Kidney (tissue), 14 donors: ENCODE results near the gene IQCC. TPM values are rescaled to one million over a fixed set of nuclear protein-coding genes. Genes with fewer than 3 reads are reported as not detected.

Source experiments
- DNase-seq, 5 donors: peaks; one replicate each; pipeline ENCODE4 v3.0.0-alpha.2; 2013 to 2020
- FAIRE-seq: peaks from 2 replicates; lab custom pipeline; 2012; peaks lifted over from hg19 to GRCh38; lab: Jason Lieb, UNC
- H3K27ac ChIP-seq, 2 donors: one replicate each; pipeline ENCODE4 v1.7.0; 2013; ENCODE audit warnings: low read depth in 2 of 2, low read length in 2 of 2, inconsistent platforms in 1 of 2
- H3K27me3 ChIP-seq: one replicate; pipeline ENCODE4 v1.7.1; 2013; ENCODE audit warnings: low read length, inconsistent platforms; ENCODE audit not compliant: control insufficient read depth, insufficient read depth
- H3K36me3 ChIP-seq, 3 donors: one replicate each; pipeline versions ENCODE4 v1.7.0 to v1.7.1; 2013; ENCODE audit warnings: low read length in 3 of 3, control low read depth in 1 of 3, inconsistent platforms in 1 of 3; ENCODE audit not compliant: insufficient read depth in 3 of 3, control insufficient read depth in 2 of 3
- H3K4me1 ChIP-seq, 3 donors: one replicate each; pipeline versions ENCODE4 v1.7.0 to v1.7.1; 2013; ENCODE audit warnings: low read length in 3 of 3, inconsistent platforms in 1 of 3, low read depth in 1 of 3; ENCODE audit not compliant: control insufficient read depth in 2 of 3, insufficient read depth in 2 of 3
- H3K4me3 ChIP-seq, 3 donors: one replicate each; pipeline versions ENCODE4 v1.7.0 to v1.8.1; 2013; ENCODE audit warnings: low read length in 3 of 3, control low read depth in 1 of 3, inconsistent platforms in 1 of 3
- H3K9ac ChIP-seq, 3 donors: one replicate each; pipeline versions ENCODE4 v1.7.0 to v1.7.1; 2013; ENCODE audit warnings: low read length in 3 of 3, control low read depth in 1 of 3, inconsistent platforms in 1 of 3
- H3K9me3 ChIP-seq, 3 donors: one replicate each; pipeline versions ENCODE4 v1.7.0 to v1.7.1; 2013; ENCODE audit warnings: low read length in 3 of 3, control low read depth in 1 of 3, inconsistent platforms in 1 of 3; ENCODE audit not compliant: control insufficient read depth in 2 of 3, insufficient read depth in 1 of 3
- intact Hi-C: fragments of 100-400 bp; cut with DNase I; formaldehyde crosslinking; loops from one replicate; pipeline ENCODE4 v1.11.1; 2022
- polyA plus RNA-seq: library from polyadenylated mRNA; stranded (reverse); fragments of 350-450 nt; fragmentation: Illumina TruSeq; extraction: RNeasy Lipid Tissue Mini Kit (QIAGEN cat#74804); gene quantifications from one replicate; pipeline ENCODE4 v1.2.3, GENCODE V29; 2014; ENCODE audit warnings: low read depth, low replicate concordance; ENCODE audit not compliant: insufficient read depth
- total RNA-seq: library from RNA; stranded (reverse); fragmentation: NEBNext Ultra II Directional; extraction: Animal tissue kit (Norgen Biotek cat#: 25700); gene quantifications from one replicate; pipeline ENCODE4 v1.2.1, GENCODE V29; 2021
- TF ChIP-seq, protein P1 (sequence below): IDR thresholded peaks from 3 replicates; pipeline ENCODE4 v1.5.1; 2012; ENCODE audit warnings: mild to moderate bottlenecking, moderate library complexity, borderline replicate concordance; ENCODE audit not compliant: insufficient read depth; ENCODE audit errors: extremely low read depth
- donor health status: control.
- donor health status: control.
- donor health status: control.
- donor health status: control.
- donor health status: control.
- donor health status: DM: yes; HTN: yes; CAD: no.
- donor health status: Normal renal cell carcinoma (clear cell type).

IQCC gene
- total and polyA plus RNA-seq, 2 donors from 2014 or later = 3.4 to 3.5 TPM

DNA sequence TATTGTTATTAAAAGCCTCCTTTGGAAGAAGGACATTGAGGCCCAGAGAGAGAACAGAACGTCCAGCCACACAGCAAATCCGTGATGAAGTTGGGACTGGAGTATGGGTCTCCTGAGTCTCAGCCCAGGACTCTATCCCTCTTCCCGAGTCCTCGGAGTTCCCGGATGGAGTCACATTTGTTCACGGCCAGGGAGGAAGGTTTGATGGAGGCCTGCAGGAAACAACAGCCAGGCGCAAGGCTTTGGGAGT lies 26.4 kb upstream of the IQCC start:
- Histone ChIP-seq H3K36me3 (peaks cover 0 to 15% (median 3%) of the 10 kb centered on the region in 3 donors), H3K4me1 (peaks cover 5 to 20% (median 19%) of the 10 kb centered on the region in 3 donors), H3K4me3 (peak overlapping the region; percentile 62 to 81 (median 73)), H3K27me3 (no peaks in the 10 kb centered on the region), H3K9me3 (no peaks in the 10 kb centered on the region), H3K27ac (peak overlapping the region; percentile 97 to 98), H3K9ac (peak overlapping the region; percentile 44 to 73 (median 71))
- no peak for FAIRE-seq
- intact Hi-C loops = no loop called here
- DNase-seq = no peak
- TF ChIP-seq, protein P1, sequence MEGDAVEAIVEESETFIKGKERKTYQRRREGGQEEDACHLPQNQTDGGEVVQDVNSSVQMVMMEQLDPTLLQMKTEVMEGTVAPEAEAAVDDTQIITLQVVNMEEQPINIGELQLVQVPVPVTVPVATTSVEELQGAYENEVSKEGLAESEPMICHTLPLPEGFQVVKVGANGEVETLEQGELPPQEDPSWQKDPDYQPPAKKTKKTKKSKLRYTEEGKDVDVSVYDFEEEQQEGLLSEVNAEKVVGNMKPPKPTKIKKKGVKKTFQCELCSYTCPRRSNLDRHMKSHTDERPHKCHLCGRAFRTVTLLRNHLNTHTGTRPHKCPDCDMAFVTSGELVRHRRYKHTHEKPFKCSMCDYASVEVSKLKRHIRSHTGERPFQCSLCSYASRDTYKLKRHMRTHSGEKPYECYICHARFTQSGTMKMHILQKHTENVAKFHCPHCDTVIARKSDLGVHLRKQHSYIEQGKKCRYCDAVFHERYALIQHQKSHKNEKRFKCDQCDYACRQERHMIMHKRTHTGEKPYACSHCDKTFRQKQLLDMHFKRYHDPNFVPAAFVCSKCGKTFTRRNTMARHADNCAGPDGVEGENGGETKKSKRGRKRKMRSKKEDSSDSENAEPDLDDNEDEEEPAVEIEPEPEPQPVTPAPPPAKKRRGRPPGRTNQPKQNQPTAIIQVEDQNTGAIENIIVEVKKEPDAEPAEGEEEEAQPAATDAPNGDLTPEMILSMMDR = no peak

DNA sequence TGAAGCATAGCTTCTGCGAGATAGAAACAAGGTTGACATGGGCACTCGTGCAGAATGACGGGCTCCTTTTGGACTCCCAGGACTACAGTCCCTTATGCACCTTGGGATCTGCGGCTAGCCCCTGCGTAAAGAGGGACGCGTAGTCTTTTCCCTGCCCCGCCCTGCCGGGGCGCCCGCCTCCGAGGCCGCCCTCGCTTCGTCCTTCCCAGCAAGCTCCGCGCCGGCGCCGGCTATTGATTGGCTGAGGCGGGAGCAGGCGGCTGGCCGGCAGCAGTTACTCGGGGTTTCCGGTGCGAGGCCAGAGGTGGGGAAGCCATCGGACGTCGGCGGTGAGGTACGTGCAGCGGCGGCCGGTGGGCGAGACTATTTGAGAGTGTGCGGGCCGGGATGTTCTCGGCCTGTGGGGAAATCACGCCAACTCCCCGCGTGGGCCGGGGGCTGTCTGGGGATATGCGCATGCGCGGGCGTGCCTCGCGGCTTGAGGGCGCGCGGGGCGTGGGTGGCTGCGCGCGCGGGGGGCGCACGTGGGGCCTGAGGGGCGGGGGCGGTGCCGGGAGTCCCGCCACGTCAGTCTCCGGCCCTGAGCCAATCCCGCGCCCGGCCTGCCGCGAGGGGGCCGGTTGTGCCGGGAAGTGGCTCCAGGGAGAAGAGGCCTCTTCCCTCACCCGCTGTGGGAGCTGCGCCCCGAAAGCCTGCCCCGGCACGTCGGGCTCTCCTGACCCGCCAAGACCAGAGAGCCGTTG lies 25.9 kb upstream of the IQCC start, which contains the start of gene TXLNA:
Gene TXLNA (plus strand): TSS at position 233 of the 743 bp plus-strand sequence. CDS start 671 bp downstream, outside the sequence.
- Histone ChIP-seq H3K9me3 (no peaks in the 10 kb centered on the region), H3K36me3 (peaks cover 0 to 15% (median 8%) of the 10 kb centered on the region in 3 donors), H3K9ac (peak within 1 kb of the TSS; percentile 71 to 94 (median 82)), H3K27me3 (no peaks in the 10 kb centered on the region), H3K4me1 (peaks cover 5 to 22% (median 19%) of the 10 kb centered on the region in 3 donors), H3K4me3 (peak within 1 kb of the TSS; percentile 62 to 81 (median 73)), H3K27ac (peak within 1 kb of the TSS; percentile 97 to 98)
- DNase-seq (peak; percentile 94 to 99 (median 96)), FAIRE-seq (no peak)
- TF ChIP-seq, protein P1 = no peak
- intact Hi-C loops = no loop called here

DNA sequence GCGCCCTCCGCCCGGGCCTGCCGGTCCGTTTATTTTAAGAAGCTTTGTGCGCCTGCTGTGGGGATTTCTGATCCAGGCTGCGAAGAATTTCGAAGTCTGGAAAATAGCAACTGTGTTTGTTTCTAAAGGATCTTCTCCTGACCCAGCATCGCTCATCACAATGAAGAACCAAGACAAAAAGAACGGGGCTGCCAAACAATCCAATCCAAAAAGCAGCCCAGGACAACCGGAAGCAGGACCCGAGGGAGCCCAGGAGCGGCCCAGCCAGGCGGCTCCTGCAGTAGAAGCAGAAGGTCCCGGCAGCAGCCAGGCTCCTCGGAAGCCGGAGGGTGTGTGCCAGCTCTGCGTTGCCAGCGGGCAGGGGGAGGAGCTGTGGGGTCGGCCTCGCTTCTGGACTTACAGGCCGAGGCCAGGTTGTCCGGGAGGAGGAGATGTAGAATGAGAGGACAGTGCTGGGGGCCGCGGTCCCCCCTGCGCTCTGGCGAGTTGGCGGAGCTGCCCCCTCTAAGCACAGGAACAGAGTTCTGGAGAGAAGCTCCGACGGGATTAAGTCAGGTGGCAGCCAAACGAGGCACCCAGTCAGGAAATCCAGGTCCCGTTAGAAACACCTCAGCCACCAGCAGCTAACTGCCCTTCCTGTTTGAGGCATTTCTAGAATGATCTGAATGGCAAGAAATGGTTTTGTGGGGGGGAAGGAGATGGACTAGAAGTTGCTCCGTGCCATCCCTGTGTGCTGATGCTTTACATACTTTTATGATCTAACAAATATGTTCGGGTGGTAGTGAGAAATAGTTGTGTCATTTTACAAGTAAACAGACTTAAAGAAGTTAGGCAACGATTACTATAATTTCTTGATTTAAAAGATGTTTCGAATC lies 25.0 kb upstream of the IQCC start:
- Histone ChIP-seq H3K27me3 (no peaks in the 10 kb centered on the region), H3K36me3 (peaks cover 0 to 19% (median 9%) of the 10 kb centered on the region in 3 donors), H3K4me3 (peak overlapping the region; percentile 49 to 76 (median 62)), H3K4me1 (peaks cover 5 to 22% (median 19%) of the 10 kb centered on the region in 3 donors), H3K9me3 (no peaks in the 10 kb centered on the region), H3K27ac (peak overlapping the region; percentile 97 to 98), H3K9ac (peak overlapping the region; percentile 35 to 94 (median 82))
- intact Hi-C loops = no loop called here
- TF ChIP-seq, protein P1 = no peak
- DNase-seq = peak; percentile 54 to 88 (median 64)
- no peak for FAIRE-seq
